Measurements from ENCODE around the gene CCK.
A peak's percentile ranks its signal among the peaks of the same experiment; 100 is the strongest.
"Not testable (repeated sequence)": the region's sequence is repeated elsewhere in the genome, so short reads cannot be mapped to it uniquely, and the experiment has no call there.

CCK gene, protein sequence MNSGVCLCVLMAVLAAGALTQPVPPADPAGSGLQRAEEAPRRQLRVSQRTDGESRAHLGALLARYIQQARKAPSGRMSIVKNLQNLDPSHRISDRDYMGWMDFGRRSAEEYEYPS

GRCh38 chr3:42266085-42266484 lies at the start of gene CCK:
Gene CCK (minus strand): TSS chr3:42266185. CDS start chr3:42263630, 2,555 bp downstream.
- DNase-seq (ENCODE audit: low read depth in 3 of 3) = no peak

GRCh38 chr3:42314411-42314810 lies 48.4 kb upstream of the CCK start:
- no peak for DNase-seq (ENCODE audit: low read depth in 3 of 3)

DNA sequence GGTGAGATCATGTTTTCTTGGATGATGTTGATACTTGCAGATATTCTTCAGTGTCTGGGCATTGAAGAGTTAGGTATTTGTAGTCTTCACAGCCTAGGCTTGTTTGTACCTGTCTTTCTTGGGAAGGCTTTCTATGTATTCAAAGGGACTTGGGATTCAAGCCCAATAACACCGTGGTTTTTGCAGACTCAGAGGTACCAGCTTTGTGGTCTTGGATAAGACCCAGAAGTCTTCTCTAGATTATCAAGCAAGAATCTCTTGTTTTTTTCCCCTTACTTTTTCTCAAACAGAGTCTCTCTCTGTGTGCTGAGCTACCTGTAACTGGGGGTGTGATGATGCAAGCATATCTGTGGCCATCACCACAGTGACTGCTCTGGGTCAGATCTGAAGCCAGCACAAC lies 42.7 kb upstream of the CCK start:
- no peak for DNase-seq (ENCODE audit: low read depth in 3 of 3)

DNA sequence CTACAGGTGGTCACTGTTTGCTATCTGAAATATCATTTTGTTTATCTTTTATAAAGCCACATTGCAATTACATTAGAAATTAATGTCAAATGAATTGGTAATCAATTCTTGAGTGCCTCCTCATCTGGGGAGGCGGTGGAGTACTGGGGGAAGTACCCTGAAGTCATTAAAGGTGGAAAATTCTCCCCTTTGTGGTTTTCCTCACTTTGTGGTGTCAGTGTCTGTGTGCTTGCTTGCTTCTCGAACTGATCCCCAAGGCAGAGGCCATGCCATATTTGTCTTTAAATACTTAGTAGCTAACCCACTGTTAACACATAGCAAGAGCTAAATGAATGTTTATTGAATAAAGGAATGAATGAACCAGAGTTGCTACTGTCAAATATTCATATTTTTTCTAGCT lies 40.5 kb upstream of the CCK start:
- DNase-seq (ENCODE audit: low read depth in 3 of 3) = no peak

GRCh38 chr3:42302924-42303634 lies 37.1 kb upstream of the CCK start:
- DNase-seq (ENCODE audit: low read depth in 3 of 3) = no peak

DNA sequence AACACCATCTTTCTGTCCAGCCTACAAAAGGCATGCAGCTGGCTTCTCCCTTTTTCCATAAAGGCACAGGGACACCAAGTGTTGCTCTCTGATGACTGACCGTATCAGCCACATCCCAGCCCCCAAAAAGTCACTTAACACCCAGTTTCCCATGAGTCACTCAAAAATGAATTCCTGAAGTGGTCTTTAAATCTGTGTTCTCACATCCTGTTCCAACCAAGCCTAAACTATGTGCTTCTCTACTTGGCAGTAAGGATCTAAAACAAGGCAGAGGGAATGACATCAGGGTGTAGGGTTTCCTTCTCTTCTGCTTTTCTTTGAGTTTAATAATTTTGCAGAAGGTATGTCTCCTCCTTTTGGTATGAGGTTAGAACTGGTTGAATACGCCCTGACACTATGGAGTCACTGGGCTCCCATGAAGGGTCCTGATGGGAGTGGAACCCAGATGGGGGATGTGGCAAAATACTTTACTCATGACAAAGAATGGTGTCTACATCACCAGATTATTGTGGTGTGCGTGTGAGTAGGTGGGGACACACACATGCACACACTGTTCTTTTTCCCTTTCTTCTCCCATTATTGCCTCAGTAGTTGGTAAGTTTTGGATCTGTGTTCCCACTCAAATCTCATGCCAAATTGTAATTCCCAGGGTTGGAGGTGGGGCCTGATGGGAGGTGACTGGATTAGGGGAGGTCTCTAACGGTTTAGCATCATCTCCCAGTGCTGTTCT lies 35.6 kb upstream of the CCK start:
- DNase-seq (ENCODE audit: low read depth in 3 of 3) = no peak

DNA sequence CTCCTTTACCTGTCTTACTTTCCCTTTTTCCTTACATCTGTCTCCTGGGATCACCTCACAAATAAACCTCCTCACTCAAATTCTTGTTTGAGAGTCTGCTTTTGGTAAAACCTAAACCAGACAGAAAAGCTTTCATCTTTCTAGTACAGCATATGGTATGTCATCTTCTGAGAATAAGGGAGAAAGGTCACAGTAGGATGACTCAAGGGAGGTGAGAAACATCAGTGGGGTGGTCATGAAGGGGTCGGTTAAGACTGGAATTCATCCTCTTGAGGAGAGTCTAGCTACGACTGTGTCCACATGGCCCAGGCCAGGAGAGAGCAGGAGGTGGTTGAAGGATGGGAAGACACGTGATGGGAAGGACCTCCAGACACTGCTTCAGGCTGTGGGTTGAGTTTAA lies 34.8 kb upstream of the CCK start:
- no peak for DNase-seq (ENCODE audit: low read depth in 3 of 3)

DNA sequence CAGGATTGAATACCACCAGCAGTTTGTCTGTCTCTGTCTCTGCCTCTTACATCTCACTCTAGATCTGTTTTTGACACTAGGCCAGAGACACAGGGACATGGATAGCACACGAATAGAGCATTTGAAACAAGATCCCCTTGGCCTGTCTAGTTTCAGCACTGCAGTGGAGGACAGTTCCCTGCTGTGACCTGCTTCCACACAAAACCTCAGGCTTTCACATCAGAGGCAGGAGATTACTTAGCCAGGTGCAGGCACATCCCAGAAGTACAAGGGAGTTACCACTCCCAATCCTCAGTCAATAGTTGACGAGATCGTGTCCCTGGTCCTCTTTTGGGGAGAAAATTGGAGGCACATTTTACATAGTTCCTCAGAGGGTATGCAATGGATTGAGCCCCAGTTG lies 34.0 kb upstream of the CCK start:
- DNase-seq (ENCODE audit: low read depth in 3 of 3) = peak in 2 of 3 donors; percentile 1 to 10

DNA sequence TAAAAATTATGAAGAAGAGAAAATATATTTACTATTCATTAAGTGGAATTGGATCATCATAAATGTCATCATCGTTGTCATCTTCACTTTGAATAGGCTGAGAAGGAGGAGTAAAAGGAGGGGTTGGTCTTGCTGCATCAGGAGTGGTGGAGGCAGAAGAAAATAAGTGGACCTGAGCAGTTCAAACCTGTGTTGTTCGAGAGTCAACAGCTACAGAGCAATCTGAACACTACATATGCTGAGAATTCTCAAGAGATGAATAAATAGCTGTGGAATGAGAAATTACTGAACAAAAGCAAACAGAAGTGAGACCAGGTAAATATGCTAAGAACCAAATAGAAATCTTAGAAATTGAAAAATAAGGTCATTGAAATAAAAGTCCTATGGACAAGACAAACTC lies 32.3 kb upstream of the CCK start:
- no peak for DNase-seq (ENCODE audit: low read depth in 3 of 3)

- no peak for DNase-seq (ENCODE audit: low read depth in 3 of 3)
These were observed 26.0 kb upstream of the CCK start for GRCh38 chr3:42292009-42292408.

DNA sequence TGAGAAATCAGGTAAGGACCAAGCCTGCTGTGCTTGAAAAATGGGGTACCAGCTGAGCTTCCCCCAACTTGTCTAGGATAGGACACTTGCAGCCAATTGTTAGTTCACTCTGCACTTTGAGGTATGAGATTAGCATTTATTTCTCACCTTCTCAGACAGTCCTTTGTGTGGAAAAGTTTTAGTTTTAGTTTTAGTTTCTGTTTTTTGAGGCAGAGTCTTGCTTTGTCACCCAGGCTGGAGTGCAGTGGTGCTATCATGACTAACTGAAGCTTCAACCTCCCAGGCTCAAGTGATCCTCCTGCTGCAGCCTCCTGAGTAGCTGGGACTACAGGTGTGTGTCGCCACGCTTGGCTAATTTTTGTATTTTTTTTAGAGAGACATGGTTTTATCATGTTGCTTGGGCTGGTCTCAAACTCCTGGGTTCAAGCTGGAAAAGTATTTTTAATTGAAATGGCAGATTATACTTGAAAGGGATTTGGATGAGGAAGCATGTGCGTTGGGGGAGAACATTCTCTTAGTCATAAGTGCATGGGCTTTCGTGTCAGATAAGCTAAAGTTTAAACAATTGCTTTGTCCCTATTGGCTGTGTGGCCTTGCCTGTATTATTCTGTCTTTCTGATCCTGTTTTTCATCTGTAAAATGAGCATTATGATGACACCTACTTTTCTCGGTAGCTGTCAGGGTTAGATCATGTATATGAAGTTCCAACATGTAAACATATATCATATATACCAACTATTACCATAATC lies 25.2 kb upstream of the CCK start:
- no peak for DNase-seq (ENCODE audit: low read depth in 3 of 3)

DNA sequence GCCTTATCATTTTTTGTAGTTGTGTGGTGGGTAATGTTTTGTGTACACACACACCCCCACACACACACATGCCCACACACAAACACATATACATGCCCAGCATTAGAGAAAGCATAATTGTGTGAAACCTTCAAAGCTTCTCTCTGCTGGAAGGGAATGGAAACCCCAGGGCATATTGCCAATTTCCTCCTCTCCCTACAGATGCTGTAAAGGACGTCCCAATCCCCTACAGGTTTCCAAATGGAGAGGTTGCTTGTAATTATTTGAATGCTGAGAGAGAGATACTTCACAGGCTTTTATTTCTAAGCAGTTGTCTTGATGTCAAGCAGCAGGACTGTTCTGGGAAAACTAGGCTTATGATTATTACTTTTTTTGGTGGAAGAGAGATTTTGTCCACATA lies 23.0 kb upstream of the CCK start:
- DNase-seq (ENCODE audit: low read depth in 3 of 3) = no peak

- no peak for DNase-seq (ENCODE audit: low read depth in 3 of 3)
These were observed 22.4 kb upstream of the CCK start for GRCh38 chr3:42288385-42288784.

DNA sequence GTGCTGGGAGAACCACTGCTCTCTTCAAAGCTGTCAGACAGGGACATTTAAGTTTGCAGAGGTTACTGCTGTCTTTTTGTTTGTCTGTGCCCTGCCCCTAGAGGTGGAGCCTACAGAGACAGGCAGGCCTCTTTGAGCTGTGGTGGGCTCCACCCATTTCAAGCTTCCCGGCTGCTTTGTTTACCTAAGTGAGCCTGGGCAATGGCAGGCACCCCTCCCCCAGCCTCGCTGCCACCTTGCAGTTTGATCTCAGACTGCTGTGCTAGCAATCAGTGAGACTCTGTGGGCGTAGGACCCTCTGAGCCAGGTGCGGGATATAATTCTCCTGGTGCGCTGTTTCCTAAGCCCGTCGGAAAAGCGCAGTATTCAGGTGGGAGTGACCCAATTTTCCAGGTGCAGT lies 21.4 kb upstream of the CCK start:
- DNase-seq (ENCODE audit: low read depth in 3 of 3) = not testable (repeated sequence)

DNA sequence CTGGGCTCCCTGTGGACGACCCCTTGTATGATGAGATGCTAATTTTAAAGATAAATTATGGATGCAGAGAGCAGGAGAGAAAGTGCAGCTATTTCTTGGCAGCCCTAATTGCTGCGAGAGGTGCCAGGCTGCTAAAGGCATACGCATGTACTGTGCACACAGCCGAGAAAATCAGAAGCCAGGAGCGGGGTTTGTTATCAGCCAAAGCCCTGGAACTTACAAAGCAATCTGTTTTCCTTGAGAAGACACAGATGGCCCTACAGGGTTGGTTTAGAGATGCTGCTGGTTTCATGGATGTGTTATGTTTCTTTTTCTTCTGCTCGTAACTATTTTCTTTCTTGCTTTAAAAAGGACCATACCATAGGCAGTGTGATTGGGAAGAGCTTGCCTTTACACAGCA lies 11.7 kb upstream of the CCK start:
- no peak for DNase-seq (ENCODE audit: low read depth in 3 of 3)

DNA sequence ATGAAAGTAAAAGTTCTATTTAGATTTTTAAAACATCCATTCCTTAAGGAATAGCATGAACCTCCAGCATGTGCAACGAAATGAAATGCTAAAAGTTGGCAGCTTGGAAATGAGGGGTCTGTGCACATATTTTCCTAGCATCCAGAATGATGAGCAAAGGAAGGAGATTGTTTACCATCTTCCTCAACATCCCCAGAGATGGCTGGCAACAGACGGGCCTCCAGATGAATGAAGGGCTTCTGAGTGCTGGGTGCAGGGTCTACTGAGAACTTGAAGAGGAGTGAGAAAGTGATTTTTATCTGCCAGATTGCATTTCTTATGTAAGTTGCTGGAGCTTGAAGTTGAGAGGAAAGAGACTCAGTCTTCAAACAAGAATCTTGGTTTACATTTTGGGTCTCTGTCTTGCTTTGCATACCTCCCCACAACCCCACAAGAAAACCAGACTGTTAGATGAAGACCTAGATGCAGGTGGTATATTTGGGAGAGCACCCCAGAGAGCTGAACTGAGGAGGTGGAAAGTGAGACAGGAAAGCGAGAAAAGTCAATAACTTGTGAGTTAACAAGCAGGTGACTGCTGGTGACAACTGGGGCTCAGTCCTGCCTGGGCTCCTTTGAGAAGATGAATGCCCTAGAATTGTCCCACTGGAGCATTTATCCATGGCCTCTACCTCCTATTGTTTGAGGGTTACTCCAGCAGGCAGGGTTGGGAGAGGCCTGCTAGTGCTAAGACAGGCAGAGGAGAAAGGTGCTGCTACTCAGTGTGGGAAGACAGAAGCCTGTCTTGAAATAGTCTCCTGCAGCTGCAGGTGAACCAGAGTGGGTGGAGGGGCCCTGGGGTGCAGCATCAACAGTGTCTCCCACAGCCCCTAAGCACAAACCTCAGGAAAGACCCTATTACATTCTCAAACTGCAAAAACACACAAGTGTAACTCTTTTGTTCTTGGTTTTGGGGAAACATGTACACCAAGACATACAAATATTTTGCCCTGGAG lies 10.5 kb upstream of the CCK start:
- no peak for DNase-seq (ENCODE audit: low read depth in 3 of 3)

DNA sequence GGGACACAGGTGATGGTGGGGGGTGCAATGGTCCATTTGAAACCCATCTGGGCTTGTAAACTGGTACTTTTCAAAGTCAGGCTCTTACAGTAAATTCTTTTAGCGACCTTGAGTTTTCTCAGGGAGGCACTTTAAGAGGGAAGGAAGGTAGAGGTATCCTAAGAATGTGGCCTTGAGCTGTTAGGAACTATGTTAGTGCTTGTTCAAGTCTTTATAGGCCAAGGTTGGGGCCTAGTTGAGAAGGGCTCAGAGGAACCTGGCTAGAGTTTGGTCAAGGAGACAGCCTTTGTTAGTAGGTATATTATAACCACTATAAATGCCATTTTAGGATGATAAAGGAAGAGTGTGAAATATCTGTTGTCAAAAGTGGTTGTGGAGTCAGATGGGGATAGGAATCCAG lies 9.2 kb upstream of the CCK start:
- no peak for DNase-seq (ENCODE audit: low read depth in 3 of 3)

GRCh38 chr3:42274266-42274665 lies 8.3 kb upstream of the CCK start:
- DNase-seq (ENCODE audit: low read depth in 3 of 3) = no peak

DNA sequence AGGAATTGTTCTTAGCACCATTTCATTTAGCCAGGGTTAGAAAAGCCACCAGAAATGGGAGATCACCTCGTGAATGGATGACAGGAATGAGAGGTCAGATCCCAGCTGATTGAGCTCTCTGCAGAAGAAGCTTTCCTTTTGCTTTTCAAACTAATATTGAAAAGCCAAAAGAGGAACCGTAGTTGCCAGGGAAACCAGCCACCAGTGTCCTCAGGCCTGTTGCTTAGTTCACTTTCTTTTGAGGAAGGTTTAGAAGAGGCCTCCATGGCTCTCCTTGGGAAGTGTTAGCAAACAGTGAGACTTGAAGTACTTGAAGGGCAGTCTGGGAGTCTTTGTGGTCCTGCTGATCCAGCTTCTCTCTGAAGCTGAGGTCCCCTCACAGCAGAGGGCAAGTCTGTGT lies 7.4 kb upstream of the CCK start:
- DNase-seq (ENCODE audit: low read depth in 3 of 3) = no peak

DNA sequence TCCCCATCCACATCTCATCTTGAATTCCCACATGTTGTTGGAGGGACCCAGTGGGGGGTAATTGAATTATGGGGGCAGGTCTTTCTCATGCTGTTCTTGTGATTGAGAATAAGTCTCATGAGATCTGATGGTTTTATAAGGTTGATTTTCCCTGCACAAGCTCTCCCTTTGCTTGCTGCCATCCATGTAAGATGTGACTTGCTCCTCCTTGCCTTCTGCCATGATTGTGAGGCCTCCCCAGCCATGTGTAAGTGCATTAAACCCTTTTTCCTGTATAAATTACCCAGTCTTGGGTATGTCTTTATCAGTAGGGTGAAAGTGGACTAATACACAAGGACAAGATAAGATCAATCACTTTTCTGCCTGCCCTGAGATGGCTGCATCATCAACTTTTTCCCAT lies 5.8 kb upstream of the CCK start:
- DNase-seq (ENCODE audit: low read depth in 3 of 3) = no peak

DNA sequence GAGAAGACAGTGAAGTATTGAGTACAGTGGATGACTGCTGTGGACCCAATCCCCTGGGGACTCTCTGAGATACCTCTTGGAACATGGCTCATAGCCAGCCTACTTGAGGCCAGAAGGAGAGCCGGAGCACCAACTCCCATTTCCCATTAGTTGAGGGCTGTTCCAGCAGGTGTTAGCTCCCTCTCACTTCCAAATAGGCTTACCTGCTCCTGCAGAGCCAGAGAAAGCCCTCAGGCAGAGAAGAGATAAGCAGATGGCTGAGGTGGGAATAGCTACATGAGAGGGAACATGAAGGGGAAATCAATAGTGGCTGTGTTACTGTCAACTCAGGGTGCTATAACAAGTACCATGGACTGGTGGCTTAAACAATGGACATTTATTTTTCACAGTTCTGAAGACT lies 4.6 kb upstream of the CCK start:
- no peak for DNase-seq (ENCODE audit: low read depth in 3 of 3)
